ENCODE data around the gene AP3B1.

The AP3B1 gene

DNA sequence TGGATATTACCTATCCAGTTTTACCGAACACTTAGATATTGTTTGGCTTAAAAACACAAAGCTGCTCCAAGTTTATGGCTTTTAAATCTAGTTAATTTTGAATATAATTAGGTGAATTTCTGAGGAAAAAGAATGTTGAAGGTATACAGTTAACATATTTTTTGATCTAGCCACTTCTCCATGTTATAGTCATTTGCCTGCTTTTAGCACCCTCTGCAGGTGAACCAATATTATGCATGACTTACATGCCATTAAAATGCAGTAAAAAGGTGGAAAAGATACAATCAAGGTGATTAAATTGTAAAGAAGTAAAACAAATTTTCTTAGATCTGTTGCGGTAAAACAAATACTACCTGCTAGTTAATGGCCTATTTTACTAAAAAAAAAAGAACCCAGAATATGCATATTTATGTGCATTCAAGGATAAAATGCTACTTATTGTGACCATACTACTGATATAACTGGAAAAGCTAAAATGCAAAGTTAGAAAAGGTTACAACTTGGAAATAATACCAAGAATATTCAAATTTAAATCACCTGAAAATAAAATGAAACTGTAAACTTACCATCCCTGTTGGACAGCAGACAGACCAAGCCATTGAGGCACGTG is 132.1 kb downstream of the AP3B1 start:
- DNase-seq (ENCODE audit: extremely low read depth in 1 of 2, low read depth in 1 of 2) = no peak

DNA sequence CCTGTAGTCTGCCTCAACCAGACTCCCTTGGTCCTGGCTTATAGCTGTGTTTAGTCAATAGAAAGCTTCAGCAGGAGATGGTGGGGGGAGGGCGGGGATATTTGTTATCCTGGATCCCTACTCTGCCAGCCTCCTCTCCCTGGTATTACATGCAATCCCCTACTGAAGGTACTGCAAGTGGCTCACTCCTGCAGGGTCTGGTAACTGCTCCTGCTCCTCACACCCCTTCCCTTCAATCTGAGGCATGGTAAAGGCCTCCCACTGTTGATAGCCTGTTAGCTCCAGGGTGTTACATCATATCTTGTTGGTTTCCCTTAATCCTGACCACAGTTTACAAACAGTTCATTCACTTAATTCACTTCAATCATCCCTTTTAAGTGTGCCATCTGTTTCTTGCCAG is 137.5 kb downstream of the AP3B1 start:
- DNase-seq (ENCODE audit: extremely low read depth in 1 of 2, low read depth in 1 of 2) = no peak

GRCh38 chr5:78151594-78152271 is 142.8 kb downstream of the AP3B1 start:
- DNase-seq (ENCODE audit: extremely low read depth in 1 of 2, low read depth in 1 of 2) = no peak

DNA sequence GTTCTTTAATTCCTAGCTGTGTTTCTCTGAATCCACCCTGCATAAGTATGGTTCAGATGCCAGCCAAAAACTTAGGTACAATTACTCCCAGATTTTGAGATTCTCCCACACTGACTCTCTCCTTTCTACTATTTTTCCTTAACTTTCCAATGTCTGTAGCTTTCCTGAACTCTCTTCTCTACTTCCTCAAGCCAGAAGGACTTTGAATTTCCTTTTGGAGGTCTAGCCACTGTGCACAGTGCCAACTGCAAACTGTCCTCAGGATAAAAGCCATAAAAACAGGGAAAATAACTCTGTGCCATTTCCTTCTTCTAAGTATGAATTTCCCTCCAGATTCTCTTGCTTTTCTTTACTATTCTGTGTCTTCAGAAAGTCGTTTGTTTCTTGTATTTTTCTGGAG is 157.2 kb downstream of the AP3B1 start:
- DNase-seq (ENCODE audit: extremely low read depth in 1 of 2, low read depth in 1 of 2) = no peak

DNA sequence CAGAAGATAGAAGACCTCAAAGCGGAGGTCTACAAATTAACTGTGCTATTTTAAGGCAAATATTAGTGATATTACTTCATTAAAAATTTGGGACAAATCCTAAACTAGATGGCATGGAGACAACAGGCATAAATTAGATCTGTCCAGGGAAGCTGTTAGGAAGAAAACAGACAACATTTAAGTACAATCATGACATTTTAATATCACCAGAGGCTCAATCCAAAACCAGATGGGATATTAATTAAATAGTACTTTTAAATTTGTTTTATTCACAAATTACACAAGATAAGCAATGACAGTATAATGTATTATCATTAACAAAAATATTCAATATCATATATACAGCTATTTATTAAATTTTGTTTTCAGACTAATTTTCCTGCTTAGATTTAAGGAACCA is 161.1 kb downstream of the AP3B1 start:
- no peak for DNase-seq (ENCODE audit: extremely low read depth in 1 of 2, low read depth in 1 of 2)

- no peak for DNase-seq (ENCODE audit: extremely low read depth in 1 of 2, low read depth in 1 of 2)
Measured at GRCh38 chr5:78132507-78132906, 162.0 kb downstream of the AP3B1 start.

- DNase-seq (ENCODE audit: extremely low read depth in 1 of 2, low read depth in 1 of 2) = no peak
Measured at GRCh38 chr5:78129597-78129996, 164.9 kb downstream of the AP3B1 start.

DNA sequence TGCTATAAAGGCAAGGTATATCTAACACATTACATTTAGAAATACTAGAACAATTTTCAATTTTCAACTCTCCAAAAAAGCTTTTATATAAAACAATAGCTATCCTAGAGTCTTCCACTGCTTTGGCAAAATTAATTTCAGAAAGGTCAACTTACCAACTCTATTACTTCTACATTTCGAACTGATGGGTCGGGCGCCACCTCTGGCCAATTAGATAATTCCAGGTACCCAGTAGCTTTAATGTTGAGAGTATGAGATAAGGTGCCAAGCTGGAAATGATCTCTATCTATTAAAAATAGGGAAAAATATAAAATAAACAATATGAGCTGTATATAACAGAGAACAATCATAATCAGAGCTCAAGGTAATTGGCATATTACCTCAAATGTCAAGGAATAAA is 166.6 kb downstream of the AP3B1 start:
- DNase-seq (ENCODE audit: extremely low read depth in 1 of 2, low read depth in 1 of 2) = no peak

- DNase-seq (ENCODE audit: extremely low read depth in 1 of 2, low read depth in 1 of 2) = no peak
Measured at GRCh38 chr5:78126536-78126935, 168.0 kb downstream of the AP3B1 start.

GRCh38 chr5:78116167-78116566 is 178.3 kb downstream of the AP3B1 start:
- no peak for DNase-seq (ENCODE audit: extremely low read depth in 1 of 2, low read depth in 1 of 2)

DNA sequence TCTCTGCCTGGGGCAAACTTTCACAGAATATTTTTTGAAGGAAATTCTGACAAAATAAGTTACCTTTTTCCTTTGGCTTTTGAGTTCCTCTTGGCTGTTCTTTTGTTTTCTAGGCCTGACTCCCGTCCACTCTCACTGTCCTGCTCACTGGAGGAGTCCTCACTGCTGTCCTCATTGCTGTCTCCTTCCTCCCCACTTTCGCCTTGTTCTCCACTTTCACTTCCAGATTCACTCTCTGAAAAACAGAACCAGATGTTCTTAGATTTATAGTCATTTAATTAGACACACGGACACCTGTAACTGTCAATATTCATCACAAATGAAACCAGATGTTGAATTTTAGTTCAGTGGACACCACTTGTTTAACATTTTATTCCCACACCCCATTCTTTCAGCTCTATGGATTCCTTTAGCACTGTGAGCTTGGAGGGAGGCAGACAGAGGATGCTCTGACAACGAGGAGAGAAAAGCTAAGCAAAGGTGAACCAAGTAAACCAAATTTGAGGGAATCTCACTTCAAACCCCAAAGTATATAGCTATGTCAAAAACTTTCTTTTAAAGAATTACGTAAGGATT is 180.7 kb downstream of the AP3B1 start:
- DNase-seq (ENCODE audit: extremely low read depth in 1 of 2, low read depth in 1 of 2) = no peak

DNA sequence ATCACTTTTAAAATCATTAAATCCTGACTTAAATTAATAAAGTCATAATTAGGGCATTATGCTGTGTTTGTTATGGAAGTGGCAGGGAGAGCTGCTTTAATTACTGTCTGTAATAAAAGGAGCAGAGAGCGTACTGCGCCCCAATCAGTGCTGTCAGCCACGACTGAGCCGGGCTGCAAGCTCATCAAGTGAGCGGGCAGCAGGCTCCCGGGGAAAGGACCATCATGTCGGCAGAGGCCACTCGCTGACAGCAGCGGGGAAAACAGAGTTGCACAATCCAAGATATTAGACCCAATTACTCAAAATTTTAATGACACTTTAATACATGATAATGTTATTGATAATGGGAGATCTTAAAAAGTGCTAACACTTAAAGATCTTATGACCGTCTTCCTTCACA is 181.6 kb downstream of the AP3B1 start:
- DNase-seq (ENCODE audit: extremely low read depth in 1 of 2, low read depth in 1 of 2) = no peak

DNA sequence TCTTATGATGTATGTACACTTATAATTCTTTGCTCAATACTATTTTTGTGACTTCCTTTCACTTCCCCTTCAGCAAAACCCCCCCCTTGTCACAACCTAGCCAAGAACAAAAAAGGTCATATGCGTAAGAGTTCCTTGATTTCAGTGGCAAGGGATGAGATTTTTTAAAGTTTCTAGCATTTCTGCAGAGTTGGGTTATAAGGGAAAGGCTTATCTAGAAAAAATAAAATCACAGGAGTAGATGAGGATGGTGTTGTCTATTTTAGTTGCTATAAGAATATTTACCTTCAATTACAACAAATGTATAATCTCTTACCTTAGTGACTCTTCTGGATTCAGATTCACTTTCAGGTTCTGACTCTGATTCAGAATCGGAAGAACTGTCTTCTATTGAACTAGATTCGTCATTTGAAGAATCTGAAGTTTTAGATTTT is 184.6 kb downstream of the AP3B1 start:
- no peak for DNase-seq (ENCODE audit: extremely low read depth in 1 of 2, low read depth in 1 of 2)

DNA sequence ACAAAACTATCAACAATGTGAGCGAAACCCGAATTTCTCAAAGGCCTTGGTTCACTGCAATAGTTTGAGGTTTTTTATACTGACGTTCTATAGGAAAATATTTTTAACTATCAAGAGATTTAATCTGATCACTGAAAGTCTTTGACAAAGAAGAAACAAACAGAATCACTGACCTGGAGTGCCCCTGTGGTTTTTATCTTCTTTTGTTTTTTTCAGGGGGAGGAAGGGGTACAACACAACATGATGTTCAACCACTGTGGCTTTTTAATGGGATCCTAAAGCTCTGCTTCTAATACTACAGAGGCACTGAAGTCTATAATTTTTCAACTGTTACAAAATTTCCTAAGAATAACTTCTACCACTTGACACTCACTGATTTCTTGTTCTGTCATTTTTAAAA is 185.9 kb downstream of the AP3B1 start:
- no peak for DNase-seq (ENCODE audit: extremely low read depth in 1 of 2, low read depth in 1 of 2)

DNA sequence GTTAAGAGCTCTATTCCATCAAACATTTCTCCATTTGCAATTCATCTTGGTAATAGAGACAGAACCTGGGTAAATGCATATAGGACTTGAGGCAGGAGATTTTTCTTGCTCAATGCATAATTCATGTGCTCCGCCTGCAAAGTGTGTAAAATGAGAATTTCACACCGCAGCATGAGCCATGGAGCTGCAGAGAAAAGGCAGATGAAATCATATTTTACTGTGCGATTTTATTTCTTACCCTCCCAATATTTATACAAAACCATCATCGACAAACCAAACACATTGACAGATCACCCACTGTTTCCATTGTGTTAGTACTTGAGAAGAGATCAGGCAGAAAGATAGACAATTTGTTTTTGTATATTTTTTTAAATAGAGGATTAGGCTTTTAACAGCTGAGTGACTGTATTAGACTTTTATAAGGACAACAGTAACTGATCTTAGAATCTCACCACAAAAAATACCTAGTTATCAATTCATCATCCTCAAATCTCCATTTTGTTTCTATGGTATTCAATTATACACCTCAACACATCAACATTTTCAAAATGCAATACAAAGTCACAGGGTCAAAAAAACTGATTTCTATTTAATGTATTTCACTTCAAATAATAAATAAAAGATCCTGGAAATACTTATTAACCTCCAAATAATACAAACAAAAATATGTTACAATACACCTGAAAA is 191.1 kb downstream of the AP3B1 start:
- no peak for DNase-seq (ENCODE audit: extremely low read depth in 1 of 2, low read depth in 1 of 2)

- no peak for DNase-seq (ENCODE audit: extremely low read depth in 1 of 2, low read depth in 1 of 2)
Measured at GRCh38 chr5:78102500-78102899, 192.0 kb downstream of the AP3B1 start.

DNA sequence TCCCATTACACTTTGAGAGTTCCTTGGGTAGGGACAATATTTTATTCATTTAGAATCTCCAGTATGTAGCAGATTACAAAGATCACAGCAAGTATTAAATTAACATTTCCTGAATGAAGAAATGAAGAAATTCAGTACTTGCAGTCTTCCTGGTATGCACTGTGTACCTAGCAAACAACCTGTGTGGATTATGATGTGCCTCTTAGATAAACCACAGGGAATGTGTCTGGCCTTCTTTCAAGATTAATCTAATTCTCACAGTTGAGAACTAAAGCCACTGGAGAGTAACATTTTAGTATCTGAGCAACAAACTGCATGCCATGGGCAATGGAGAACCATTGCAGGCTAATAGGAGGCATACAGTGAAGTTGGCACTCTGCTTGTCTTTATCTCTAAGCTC is 199.4 kb downstream of the AP3B1 start:
- DNase-seq (ENCODE audit: extremely low read depth in 1 of 2, low read depth in 1 of 2) = no peak

DNA sequence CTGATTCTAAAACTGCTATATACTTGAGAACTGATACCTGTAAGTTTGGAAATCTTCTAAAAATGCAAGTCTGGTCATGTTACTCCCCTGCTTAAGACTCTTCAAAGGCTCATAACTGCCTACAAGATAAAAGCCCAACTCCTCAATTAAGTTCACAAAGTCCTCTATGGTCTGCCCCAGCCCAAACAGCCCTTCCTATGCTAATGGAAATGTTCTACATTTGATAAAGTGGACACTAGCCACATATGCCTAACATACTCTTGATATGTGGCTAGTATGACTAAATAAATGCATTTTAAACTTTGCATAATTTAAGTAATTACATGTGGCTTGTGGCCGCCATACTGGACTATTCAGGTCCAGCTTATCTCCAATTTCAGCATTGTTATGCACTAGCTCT is 204.5 kb downstream of the AP3B1 start:
- no peak for DNase-seq (ENCODE audit: extremely low read depth in 1 of 2, low read depth in 1 of 2)

GRCh38 chr5:78078858-78079257 is 215.6 kb downstream of the AP3B1 start:
- no peak for DNase-seq (ENCODE audit: extremely low read depth in 1 of 2, low read depth in 1 of 2)

DNA sequence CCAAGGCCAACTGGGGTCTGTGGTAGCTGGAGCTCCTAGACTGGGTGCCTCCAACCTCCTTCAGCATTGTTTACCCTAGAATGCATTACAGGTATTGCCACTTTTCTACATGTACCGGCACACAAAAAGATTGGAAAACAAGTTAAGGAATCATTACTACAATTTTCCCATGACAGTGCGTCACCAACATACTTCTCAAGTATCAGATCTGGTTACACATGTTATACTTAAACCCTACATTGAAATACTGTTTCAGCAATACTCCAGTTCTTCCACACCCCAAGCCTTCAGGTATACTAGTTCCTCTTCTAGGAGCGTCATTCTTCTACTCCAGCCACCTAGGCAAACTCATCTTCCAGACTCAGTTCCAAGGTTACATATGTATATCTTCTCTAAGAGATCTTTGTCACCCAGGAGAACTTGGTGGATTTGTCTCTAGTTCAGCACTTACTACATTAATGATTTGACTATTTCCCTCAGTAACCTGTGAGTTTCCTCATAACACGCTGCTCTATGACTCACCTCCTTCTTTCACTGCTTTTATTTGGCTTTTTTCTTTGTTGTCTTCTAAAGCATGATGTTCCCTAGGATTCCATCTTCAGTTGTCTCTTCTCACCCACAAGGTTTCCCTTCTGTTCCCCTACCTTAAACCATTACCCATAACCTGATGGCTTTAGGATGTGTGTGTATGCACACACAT is 217.0 kb downstream of the AP3B1 start:
- no peak for DNase-seq (ENCODE audit: extremely low read depth in 1 of 2, low read depth in 1 of 2)

DNA sequence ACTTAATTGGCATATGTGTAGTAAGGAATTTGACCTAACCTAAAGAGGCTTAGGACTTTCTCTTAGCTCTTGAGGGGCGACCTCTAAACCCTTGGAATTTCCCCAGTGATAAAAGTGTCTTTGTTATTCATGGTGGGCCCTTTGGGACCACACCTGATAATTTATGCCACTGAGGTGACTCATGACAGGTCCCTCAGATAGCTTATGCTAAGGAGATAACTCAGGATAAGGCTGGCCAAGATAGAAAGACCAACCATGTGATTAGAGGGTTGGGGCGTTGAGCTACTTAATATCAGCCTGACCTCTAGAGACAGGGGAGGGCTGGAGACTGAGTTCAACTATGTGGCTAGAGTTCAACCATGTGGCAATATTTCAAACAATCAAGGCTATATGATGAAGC is 218.1 kb downstream of the AP3B1 start:
- no peak for DNase-seq (ENCODE audit: extremely low read depth in 1 of 2, low read depth in 1 of 2)
